NCI-H2029 (cell line): ENCODE data around the gene GNG12.
A peak's percentile ranks its signal among the peaks of the same experiment; 100 is the strongest.

Experiments used
- DNase-seq: peaks from one replicate; lab custom pipeline; 2025; lab: John Stamatoyannopoulos, UW

Gene GNG12

DNA sequence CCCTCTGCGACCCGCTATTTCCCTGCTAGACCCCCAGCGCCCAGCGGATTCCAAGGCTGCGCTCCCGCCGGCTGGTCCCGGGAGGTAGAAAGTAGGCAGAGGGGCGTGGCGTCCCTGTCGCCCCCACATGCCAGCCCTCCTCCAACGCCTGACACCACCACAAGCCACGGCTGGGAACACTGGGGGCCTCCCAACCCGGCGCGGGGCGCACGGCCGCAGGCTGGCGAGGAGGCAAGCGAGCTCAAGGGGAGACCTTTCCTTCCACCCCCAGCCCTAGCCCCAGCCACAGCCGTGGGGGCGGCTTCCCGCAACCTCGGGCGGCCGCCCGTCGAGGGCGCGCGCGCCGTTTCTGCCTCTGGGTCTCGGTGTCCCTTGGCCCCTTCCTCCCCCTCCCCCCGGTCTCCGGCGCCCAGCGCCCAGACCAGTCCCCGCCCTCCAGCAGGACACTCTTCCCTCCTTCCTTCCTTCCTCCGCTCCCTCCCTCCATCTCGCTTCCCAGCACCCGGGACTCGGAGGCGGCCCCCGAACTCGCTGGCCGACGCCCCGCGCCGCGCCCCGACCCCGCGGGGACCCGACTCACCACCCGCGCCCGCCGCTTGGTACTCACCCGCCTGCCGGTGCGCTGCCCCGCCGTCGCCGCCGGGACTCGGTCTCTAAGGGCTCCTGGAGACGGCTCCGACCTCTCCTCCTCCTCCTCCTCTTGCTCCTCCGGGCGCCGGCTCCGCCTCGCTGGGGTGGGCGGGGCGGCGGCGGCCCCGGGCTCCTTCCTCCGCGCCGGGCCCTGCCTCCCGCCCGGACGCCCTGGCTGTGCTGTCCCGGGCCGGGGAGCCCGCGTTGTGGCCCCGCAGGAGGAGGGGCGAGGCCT lies at the start of gene GNG12:
Gene GNG12, minus strand, starts transcription at position 731 of the 865 bp plus-strand sequence. CDS start 125,781 bp downstream, outside the sequence.
- DNase-seq, result peak; percentile 50

DNA sequence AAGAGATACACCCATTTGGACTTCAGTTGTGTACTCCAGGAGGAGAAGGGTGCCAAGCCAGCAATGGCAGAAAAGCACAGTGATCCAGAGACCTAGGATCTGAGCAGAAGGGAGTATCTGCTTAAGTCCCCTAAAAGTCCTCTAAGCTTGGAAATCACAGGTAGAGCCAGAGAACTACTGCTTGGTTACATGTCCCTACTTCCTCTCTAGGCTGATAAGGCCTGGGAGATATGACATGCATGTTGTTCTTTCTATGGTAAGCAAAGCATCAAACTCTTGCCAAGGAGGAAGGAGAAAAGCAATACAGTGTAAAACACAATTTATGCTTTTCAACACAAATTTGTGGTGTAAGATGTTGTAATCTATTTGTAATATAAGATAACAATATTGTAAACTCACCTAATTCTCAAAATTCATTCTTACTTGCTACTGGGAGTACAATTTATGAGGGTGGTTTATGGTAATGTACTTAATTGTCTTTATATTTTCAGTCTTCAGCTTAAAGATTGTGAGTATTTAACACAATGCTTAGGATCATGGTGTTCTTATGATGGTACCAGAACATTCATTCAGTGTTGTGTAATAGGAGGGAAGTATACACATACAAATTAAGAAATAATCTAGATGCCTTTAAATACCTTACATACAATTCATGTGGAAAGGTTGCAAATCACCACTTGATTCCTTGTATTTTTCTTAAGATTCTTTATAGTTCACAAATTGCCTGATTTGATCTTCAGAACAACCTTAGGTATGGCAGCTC lies 49.1 kb upstream of the GNG12 start:
- DNase-seq, result no peak

DNA sequence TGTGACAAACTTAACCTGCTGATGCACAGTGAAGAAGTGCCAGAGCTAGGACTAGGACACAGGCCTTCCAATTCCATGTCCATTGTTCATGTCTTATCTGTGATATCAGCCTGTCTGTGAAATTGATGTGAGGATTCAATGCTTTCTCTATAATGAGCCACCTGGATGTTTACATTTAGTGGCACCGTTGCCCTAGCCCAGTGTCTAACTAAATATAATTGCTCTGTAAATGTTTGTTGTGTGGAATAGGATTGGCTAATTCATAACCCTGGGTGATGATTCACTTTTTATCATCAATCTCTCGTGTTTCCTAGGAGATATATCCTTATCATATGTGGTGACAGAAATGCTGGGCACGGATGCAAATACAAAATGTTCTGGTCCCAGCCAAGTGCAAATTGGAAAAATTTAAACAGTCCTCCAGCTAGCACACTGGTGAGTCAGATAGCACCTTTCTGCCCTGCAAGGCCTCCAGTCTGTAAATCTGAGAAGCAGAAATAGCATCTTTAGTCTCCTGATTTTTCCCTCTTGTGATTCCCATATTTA lies 46.9 kb upstream of the GNG12 start:
- peak; percentile 88 for DNase-seq

DNA sequence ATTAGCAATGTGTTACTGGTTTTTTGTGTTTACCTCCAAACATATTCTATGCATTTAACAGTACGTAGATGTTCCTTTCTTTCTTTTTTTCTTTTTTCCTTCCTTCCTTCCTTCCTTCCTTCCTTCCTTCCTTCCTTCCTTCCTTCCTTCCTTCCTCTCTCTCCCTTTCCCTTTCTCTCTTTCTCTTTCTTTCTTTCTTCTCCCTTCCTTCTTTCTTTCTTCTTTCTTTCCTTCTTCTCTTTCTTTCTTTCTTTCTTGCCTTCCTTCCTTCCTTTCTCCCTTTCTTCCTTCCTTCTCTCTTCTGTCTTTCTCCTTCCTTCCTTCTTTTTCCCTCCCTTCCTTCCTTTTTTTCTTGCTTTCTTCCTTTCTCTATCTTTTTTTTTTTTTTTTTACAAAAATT lies 46.2 kb upstream of the GNG12 start:
- DNase-seq, result no peak

GRCh38 chr1:67874501-67875111 lies 41.3 kb upstream of the GNG12 start:
- no peak for DNase-seq

GRCh38 chr1:67869233-67869632 lies 36.0 kb upstream of the GNG12 start:
- no peak for DNase-seq

DNA sequence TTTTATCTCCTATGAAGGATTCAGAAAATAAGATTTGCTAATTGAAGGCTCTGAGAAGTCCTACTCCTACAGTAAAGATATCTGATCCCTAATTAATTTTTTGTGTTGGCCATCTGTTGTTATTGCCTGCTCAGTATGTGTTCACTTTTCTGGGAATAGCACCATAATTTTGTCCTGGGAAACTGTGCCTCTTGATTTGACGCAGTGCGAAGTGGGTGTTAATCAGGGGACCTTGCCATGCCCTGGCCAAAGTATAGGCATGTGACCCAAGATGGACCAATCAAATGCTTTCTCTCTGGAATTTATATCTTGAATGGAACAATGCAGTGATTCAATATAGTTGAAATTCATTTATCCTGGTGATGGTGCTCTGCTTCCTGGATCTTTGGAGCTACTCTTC lies 30.4 kb upstream of the GNG12 start:
- DNase-seq, result no peak

- no peak for DNase-seq
These were observed 29.4 kb upstream of the GNG12 start for GRCh38 chr1:67862685-67863084.

- no peak for DNase-seq
These were observed 28.7 kb upstream of the GNG12 start for GRCh38 chr1:67861856-67862516.

- DNase-seq, result no peak
These were observed 27.5 kb upstream of the GNG12 start for GRCh38 chr1:67860776-67861175.

- no peak for DNase-seq
These were observed 23.7 kb upstream of the GNG12 start for GRCh38 chr1:67856921-67857320.

DNA sequence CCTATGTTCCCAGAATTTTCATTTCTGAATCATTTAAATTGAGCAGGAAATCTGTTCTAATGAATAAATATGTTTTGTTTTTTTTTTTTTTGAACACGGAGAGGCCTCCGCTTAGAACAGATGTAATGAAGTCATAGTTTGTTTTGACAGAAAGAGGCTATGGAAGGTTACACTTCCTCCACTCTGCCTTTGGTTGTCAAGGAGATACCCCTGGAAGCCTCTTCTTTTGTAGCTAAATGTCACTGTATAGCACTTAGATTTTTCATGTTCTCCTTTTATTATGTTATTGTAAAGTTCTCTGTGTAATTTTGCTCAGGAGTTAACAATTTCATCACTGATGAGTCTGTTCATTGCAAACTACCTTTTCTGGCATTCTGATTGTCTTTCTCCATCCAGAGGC lies 22.7 kb upstream of the GNG12 start:
- peak; percentile 24 for DNase-seq

- DNase-seq, result no peak
These were observed 22.2 kb upstream of the GNG12 start for GRCh38 chr1:67855444-67855843.

DNA sequence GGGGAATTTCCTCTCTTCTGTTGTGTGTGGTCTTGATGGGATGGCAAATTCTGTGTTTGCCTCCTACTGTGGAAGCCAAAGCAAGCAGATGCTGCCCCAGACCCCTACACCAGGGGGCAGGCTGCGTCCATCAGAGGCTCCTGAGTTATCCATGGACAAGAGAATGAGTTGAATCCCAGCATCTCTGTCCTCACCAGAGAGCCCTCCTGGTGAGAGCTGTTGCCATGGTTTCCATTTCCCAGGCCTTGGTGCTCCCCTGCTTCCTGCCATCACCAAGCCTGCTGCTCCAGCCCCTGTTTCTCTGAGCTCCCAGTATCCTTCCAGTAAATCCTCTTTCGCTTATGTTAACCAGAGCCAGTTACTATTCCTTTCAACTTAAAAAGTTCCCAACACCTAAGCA lies 20.4 kb upstream of the GNG12 start:
- peak; percentile 74 for DNase-seq

GRCh38 chr1:67851800-67852199 lies 18.5 kb upstream of the GNG12 start:
- no peak for DNase-seq

GRCh38 chr1:67850611-67851075 lies 17.4 kb upstream of the GNG12 start:
- peak; percentile 94 for DNase-seq

GRCh38 chr1:67850151-67850551 lies 16.9 kb upstream of the GNG12 start:
- peak; percentile 51 for DNase-seq

- no peak for DNase-seq
These were observed 14.2 kb upstream of the GNG12 start for GRCh38 chr1:67847466-67847865.

- no peak for DNase-seq
These were observed 13.3 kb upstream of the GNG12 start for GRCh38 chr1:67846538-67846937.

- DNase-seq, result no peak
These were observed 11.7 kb upstream of the GNG12 start for GRCh38 chr1:67844988-67845387.

GRCh38 chr1:67843746-67844145 lies 10.5 kb upstream of the GNG12 start:
- DNase-seq, result no peak

- no peak for DNase-seq
These were observed 10.1 kb upstream of the GNG12 start for GRCh38 chr1:67843331-67843730.
